Breast epithelium (tissue), 3 donors: ENCODE measurements around the gene ITGAE.

Experiments used
- POLR2A ChIP-seq: fragments of 450-650 bp; IDR thresholded peaks from one replicate; pipeline ENCODE4 v1.6.1; 2016; ENCODE audit warnings: antibody characterized with exemption, mild to moderate bottlenecking, moderate library complexity
- TF ChIP-seq, protein P1 (sequence below), 3 donors: fragments of 450-650 bp; IDR thresholded peaks; one replicate each; pipeline ENCODE4 v1.5.1; 2016 to 2017; ENCODE audit warnings: antibody characterized with exemption in 3 of 3, mild to moderate bottlenecking in 3 of 3, moderate library complexity in 3 of 3

DNA sequence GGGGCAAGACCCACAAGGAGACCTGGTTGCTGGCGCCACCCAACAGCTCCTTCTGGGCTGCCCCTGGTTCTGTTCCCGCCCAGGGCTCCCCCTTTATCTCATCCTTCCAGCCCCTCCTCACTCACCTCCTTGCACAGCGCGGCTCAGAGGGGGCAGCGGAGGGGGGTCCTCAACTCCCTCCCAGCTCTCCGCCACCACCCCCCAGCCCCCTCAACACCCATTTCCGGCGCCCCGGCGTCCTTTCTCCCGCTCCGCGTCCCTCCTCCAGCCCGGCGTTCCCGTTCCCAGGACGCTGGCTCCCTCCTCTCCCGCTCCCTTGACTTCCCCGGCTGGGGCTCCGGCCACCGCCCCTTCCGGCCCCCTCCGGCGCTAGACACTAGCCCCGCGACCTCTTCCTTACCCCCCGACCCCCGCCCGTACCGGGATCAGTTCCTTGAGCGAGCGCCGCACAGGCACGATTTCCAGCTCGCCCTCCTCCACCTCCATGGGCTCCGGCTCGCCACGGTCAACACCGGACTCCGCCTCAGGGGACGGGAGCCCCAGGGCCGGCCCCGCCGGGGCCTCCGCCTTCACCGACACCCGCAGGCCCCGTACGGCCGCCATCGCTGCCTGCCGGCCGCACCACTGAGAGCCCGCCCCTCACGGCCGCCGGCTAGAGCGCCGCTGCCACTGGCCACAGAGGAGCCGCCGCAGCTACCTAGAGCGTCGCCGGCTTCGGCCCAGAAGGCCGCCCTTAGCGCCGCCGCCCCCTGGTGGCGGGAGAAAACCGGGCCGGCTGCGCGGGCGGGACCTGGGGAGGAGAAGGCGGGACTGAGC is 44.8 kb upstream of the ITGAE start, which contains the start of gene NCBP3:
- TF ChIP-seq, protein P1, sequence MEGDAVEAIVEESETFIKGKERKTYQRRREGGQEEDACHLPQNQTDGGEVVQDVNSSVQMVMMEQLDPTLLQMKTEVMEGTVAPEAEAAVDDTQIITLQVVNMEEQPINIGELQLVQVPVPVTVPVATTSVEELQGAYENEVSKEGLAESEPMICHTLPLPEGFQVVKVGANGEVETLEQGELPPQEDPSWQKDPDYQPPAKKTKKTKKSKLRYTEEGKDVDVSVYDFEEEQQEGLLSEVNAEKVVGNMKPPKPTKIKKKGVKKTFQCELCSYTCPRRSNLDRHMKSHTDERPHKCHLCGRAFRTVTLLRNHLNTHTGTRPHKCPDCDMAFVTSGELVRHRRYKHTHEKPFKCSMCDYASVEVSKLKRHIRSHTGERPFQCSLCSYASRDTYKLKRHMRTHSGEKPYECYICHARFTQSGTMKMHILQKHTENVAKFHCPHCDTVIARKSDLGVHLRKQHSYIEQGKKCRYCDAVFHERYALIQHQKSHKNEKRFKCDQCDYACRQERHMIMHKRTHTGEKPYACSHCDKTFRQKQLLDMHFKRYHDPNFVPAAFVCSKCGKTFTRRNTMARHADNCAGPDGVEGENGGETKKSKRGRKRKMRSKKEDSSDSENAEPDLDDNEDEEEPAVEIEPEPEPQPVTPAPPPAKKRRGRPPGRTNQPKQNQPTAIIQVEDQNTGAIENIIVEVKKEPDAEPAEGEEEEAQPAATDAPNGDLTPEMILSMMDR (IDR thresholded peaks at IDR 0.05), result peak; percentile 86 to 97 (median 94)
- peak; percentile 49 for TF ChIP-seq POLR2A
